Activated CD8-positive, alpha-beta memory T cell treated with anti-CD3 and anti-CD28 coated beads, Interleukin-2, amount 50 U/mL, for 1 hour (primary cell): ENCODE measurements around the gene SLC41A3.
"Not testable (repeated sequence)": the region's sequence is repeated elsewhere in the genome, so short reads cannot be mapped to it uniquely, and the experiment has no call there.

ENCODE experiments used
- DNase-seq: peaks from one replicate; pipeline ENCODE4 v3.0.0-alpha.2; 2020; ENCODE audit errors: extremely low read depth

SLC41A3 gene

GRCh38 chr3:126003447-126004190 lies 80.3 kb downstream of the SLC41A3 start:
- no peak for DNase-seq

- DNase-seq, result no peak
Observed at GRCh38 chr3:126002189-126002588, 81.7 kb downstream of the SLC41A3 start.

GRCh38 chr3:125996751-125997150 lies 87.2 kb downstream of the SLC41A3 start:
- DNase-seq, result not testable (repeated sequence)

GRCh38 chr3:125990253-125990970 lies 93.5 kb downstream of the SLC41A3 start:
- DNase-seq, result peak; percentile 25

- DNase-seq, result not testable (repeated sequence)
Observed at GRCh38 chr3:125984951-125985350, 99.0 kb downstream of the SLC41A3 start.

GRCh38 chr3:125977104-125977503 lies 106.8 kb downstream of the SLC41A3 start:
- not testable (repeated sequence) for DNase-seq

GRCh38 chr3:125976003-125976390 lies 107.9 kb downstream of the SLC41A3 start:
- DNase-seq, result not testable (repeated sequence)

GRCh38 chr3:125975245-125976002 lies 108.5 kb downstream of the SLC41A3 start:
- DNase-seq, result not testable (repeated sequence)

GRCh38 chr3:125971997-125972944 lies 111.7 kb downstream of the SLC41A3 start:
- not testable (repeated sequence) for DNase-seq

GRCh38 chr3:125968701-125969592 lies 115.0 kb downstream of the SLC41A3 start, which contains the start of gene ROPN1B:
Gene ROPN1B, plus strand, starts transcription at chr3:125969178. Its CDS starts 2,877 bp downstream, at chr3:125972055.
- DNase-seq, result not testable (repeated sequence)

- DNase-seq, result not testable (repeated sequence)
Observed at GRCh38 chr3:125968121-125968520, 115.8 kb downstream of the SLC41A3 start.

- no peak for DNase-seq
Observed at GRCh38 chr3:125967156-125967555, 116.8 kb downstream of the SLC41A3 start.

- no peak for DNase-seq
Observed at GRCh38 chr3:125965505-125965904, 118.4 kb downstream of the SLC41A3 start.

GRCh38 chr3:125963834-125964233 lies 120.1 kb downstream of the SLC41A3 start:
- DNase-seq, result not testable (repeated sequence)

GRCh38 chr3:125961289-125961589 lies 122.7 kb downstream of the SLC41A3 start:
- DNase-seq, result no peak

GRCh38 chr3:125960456-125961288 lies 123.3 kb downstream of the SLC41A3 start:
- no peak for DNase-seq

- no peak for DNase-seq
Observed at GRCh38 chr3:125960066-125960424, 123.9 kb downstream of the SLC41A3 start.

GRCh38 chr3:125959317-125960065 lies 124.4 kb downstream of the SLC41A3 start:
- no peak for DNase-seq
